Measurements from ENCODE around the gene CCDC181. TPM values are rescaled to one million over a fixed set of nuclear protein-coding genes. Genes with fewer than 3 reads are reported as not detected.

The CCDC181 gene
- total and polyA plus RNA-seq, 5 donors from 2014 or later = not detected

- H3K27ac ChIP-seq (ENCODE audit: insufficient read depth, low read length, poor library complexity, severe bottlenecking) = no peak overlapping the region
- peaks cover 0 to 1% (median 0%) of the 10 kb centered on the region in 7 donors for H3K9me3 Mint-ChIP-seq
- peaks cover 10 to 15% (median 11%) of the 10 kb centered on the region in 4 donors for H3K4me1 Mint-ChIP-seq
- H3K27me3 ChIP-seq (ENCODE audit: control insufficient read depth, insufficient read depth, low read length) = no peaks in the 10 kb centered on the region
- no peak overlapping the region for H3K27ac Mint-ChIP-seq
- H3K4me3 Mint-ChIP-seq = no peak overlapping the region
- no peak overlapping the region for H3K4me3 ChIP-seq (ENCODE audit: low read depth, low read length)
- H3K4me1 ChIP-seq (ENCODE audit: control insufficient read depth, insufficient read depth, low read length, poor library complexity, severe bottlenecking) = no peaks in the 10 kb centered on the region
- DNase-seq (no peak), ATAC-seq (ENCODE audit: low read depth in 2 of 2) (no peak)
- peaks cover 6% of the 10 kb centered on the region for H3K27me3 Mint-ChIP-seq
- H3K36me3 ChIP-seq (ENCODE audit: control insufficient read depth, insufficient read depth, low read length) = no peaks in the 10 kb centered on the region
- H3K36me3 Mint-ChIP-seq = peaks cover 12% of the 10 kb centered on the region
- no peaks in the 10 kb centered on the region for H3K9me3 ChIP-seq (ENCODE audit: control insufficient read depth in 2 of 2, low read length in 2 of 2)
These were observed 38.0 kb upstream of the CCDC181 start for GRCh38 chr1:169465281-169465680.

GRCh38 chr1:169462385-169462784 lies 35.1 kb upstream of the CCDC181 start:
- Mint-ChIP-seq H3K4me3 (no peak overlapping the region), H3K36me3 (peaks cover 4% of the 10 kb centered on the region), H3K4me1 (peaks cover 12 to 19% (median 14%) of the 10 kb centered on the region in 4 donors), H3K27ac (no peak overlapping the region), H3K27me3 (peaks cover 15% of the 10 kb centered on the region), H3K9me3 (peaks cover 0 to 2% (median 0%) of the 10 kb centered on the region in 7 donors)
- Histone ChIP-seq H3K9me3 (ENCODE audit: control insufficient read depth in 2 of 2, low read length in 2 of 2) (peaks cover 6 to 9% of the 10 kb centered on the region in 2 experiments), H3K27me3 (ENCODE audit: control insufficient read depth, insufficient read depth, low read length) (peaks cover 4% of the 10 kb centered on the region), H3K4me1 (ENCODE audit: control insufficient read depth, insufficient read depth, low read length, poor library complexity, severe bottlenecking) (no peaks in the 10 kb centered on the region), H3K4me3 (ENCODE audit: low read depth, low read length) (no peak overlapping the region), H3K36me3 (ENCODE audit: control insufficient read depth, insufficient read depth, low read length) (no peaks in the 10 kb centered on the region), H3K27ac (ENCODE audit: insufficient read depth, low read length, poor library complexity, severe bottlenecking) (no peak overlapping the region)
- DNase-seq (no peak), ATAC-seq (ENCODE audit: low read depth in 2 of 2) (no peak)

- Histone ChIP-seq H3K27me3 (ENCODE audit: control insufficient read depth, insufficient read depth, low read length) (peaks cover 4% of the 10 kb centered on the region), H3K4me1 (ENCODE audit: control insufficient read depth, insufficient read depth, low read length, poor library complexity, severe bottlenecking) (no peaks in the 10 kb centered on the region), H3K4me3 (ENCODE audit: low read depth, low read length) (no peak overlapping the region), H3K27ac (ENCODE audit: insufficient read depth, low read length, poor library complexity, severe bottlenecking) (no peak overlapping the region), H3K36me3 (ENCODE audit: control insufficient read depth, insufficient read depth, low read length) (no peaks in the 10 kb centered on the region), H3K9me3 (ENCODE audit: control insufficient read depth in 2 of 2, low read length in 2 of 2) (peaks cover 15 to 18% of the 10 kb centered on the region in 2 experiments)
- peaks cover 23% of the 10 kb centered on the region for H3K27me3 Mint-ChIP-seq
- no peaks in the 10 kb centered on the region for H3K36me3 Mint-ChIP-seq
- H3K4me1 Mint-ChIP-seq = peaks cover 12 to 19% (median 14%) of the 10 kb centered on the region in 4 donors
- peak overlapping the region; percentile 7 to 80 (median 32) for H3K4me3 Mint-ChIP-seq
- DNase-seq = peak in 1 of 3 donors; percentile 8
- peaks cover 0 to 10% (median 3%) of the 10 kb centered on the region in 7 donors for H3K9me3 Mint-ChIP-seq
- peak overlapping the region in 2 of 3 donors; percentile 39 to 56 for H3K27ac Mint-ChIP-seq
- ATAC-seq (ENCODE audit: low read depth in 2 of 2) = no peak
These were observed 34.2 kb upstream of the CCDC181 start for GRCh38 chr1:169461390-169462000.

GRCh38 chr1:169460191-169460833 lies 33.0 kb upstream of the CCDC181 start:
- H3K27ac Mint-ChIP-seq = peak overlapping the region in 1 of 3 donors; percentile 16
- Histone ChIP-seq H3K4me3 (ENCODE audit: low read depth, low read length) (peak overlapping the region; percentile 79), H3K4me1 (ENCODE audit: control insufficient read depth, insufficient read depth, low read length, poor library complexity, severe bottlenecking) (no peaks in the 10 kb centered on the region), H3K27me3 (ENCODE audit: control insufficient read depth, insufficient read depth, low read length) (peaks cover 7% of the 10 kb centered on the region), H3K27ac (ENCODE audit: insufficient read depth, low read length, poor library complexity, severe bottlenecking) (no peak overlapping the region), H3K9me3 (ENCODE audit: control insufficient read depth in 2 of 2, low read length in 2 of 2) (peaks cover 16 to 19% of the 10 kb centered on the region in 2 experiments), H3K36me3 (ENCODE audit: control insufficient read depth, insufficient read depth, low read length) (no peaks in the 10 kb centered on the region)
- peaks cover 24% of the 10 kb centered on the region for H3K27me3 Mint-ChIP-seq
- no peak for ATAC-seq (ENCODE audit: low read depth in 2 of 2)
- H3K4me3 Mint-ChIP-seq = peak overlapping the region; percentile 48 to 80 (median 64)
- peak in 2 of 3 donors; percentile 6 to 72 for DNase-seq
- H3K9me3 Mint-ChIP-seq = peaks cover 0 to 12% (median 4%) of the 10 kb centered on the region in 7 donors
- H3K36me3 Mint-ChIP-seq = no peaks in the 10 kb centered on the region
- H3K4me1 Mint-ChIP-seq = peaks cover 8 to 19% (median 15%) of the 10 kb centered on the region in 4 donors

- no peak overlapping the region for H3K4me3 Mint-ChIP-seq
- H3K4me3 ChIP-seq (ENCODE audit: low read depth, low read length) = no peak overlapping the region
- no peak overlapping the region for H3K27ac ChIP-seq (ENCODE audit: insufficient read depth, low read length, poor library complexity, severe bottlenecking)
- ATAC-seq (ENCODE audit: low read depth in 2 of 2) = no peak
- no peaks in the 10 kb centered on the region for H3K36me3 Mint-ChIP-seq
- no peaks in the 10 kb centered on the region for H3K36me3 ChIP-seq (ENCODE audit: control insufficient read depth, insufficient read depth, low read length)
- H3K27ac Mint-ChIP-seq = no peak overlapping the region
- peaks cover 8 to 19% (median 15%) of the 10 kb centered on the region in 4 donors for H3K4me1 Mint-ChIP-seq
- DNase-seq = no peak
- H3K9me3 ChIP-seq (ENCODE audit: control insufficient read depth in 2 of 2, low read length in 2 of 2) = peaks cover 16 to 19% of the 10 kb centered on the region in 2 experiments
- peaks cover 0 to 12% (median 4%) of the 10 kb centered on the region in 7 donors for H3K9me3 Mint-ChIP-seq
- no peaks in the 10 kb centered on the region for H3K4me1 ChIP-seq (ENCODE audit: control insufficient read depth, insufficient read depth, low read length, poor library complexity, severe bottlenecking)
- H3K27me3 Mint-ChIP-seq = peaks cover 34% of the 10 kb centered on the region
- H3K27me3 ChIP-seq (ENCODE audit: control insufficient read depth, insufficient read depth, low read length) = peaks cover 19% of the 10 kb centered on the region
These were observed 30.2 kb upstream of the CCDC181 start for GRCh38 chr1:169457443-169457842.

- Mint-ChIP-seq H3K27ac (no peak overlapping the region), H3K27me3 (peaks cover 34% of the 10 kb centered on the region), H3K4me1 (peaks cover 0 to 12% (median 12%) of the 10 kb centered on the region in 4 donors), H3K9me3 (peaks cover 0 to 12% (median 7%) of the 10 kb centered on the region in 7 donors), H3K4me3 (no peak overlapping the region), H3K36me3 (no peaks in the 10 kb centered on the region)
- Histone ChIP-seq H3K27me3 (ENCODE audit: control insufficient read depth, insufficient read depth, low read length) (peaks cover 22% of the 10 kb centered on the region), H3K4me1 (ENCODE audit: control insufficient read depth, insufficient read depth, low read length, poor library complexity, severe bottlenecking) (no peaks in the 10 kb centered on the region), H3K4me3 (ENCODE audit: low read depth, low read length) (no peak overlapping the region), H3K9me3 (ENCODE audit: control insufficient read depth in 2 of 2, low read length in 2 of 2) (peaks cover 16 to 19% of the 10 kb centered on the region in 2 experiments), H3K36me3 (ENCODE audit: control insufficient read depth, insufficient read depth, low read length) (no peaks in the 10 kb centered on the region), H3K27ac (ENCODE audit: insufficient read depth, low read length, poor library complexity, severe bottlenecking) (no peak overlapping the region)
- no peak for DNase-seq
- ATAC-seq (ENCODE audit: low read depth in 2 of 2) = no peak
These were observed 28.8 kb upstream of the CCDC181 start for GRCh38 chr1:169456029-169456428.

GRCh38 chr1:169452921-169453320 lies 25.6 kb upstream of the CCDC181 start:
- ATAC-seq (ENCODE audit: low read depth in 2 of 2) (no peak), DNase-seq (no peak)
- Histone ChIP-seq H3K27me3 (ENCODE audit: control insufficient read depth, insufficient read depth, low read length) (peaks cover 24% of the 10 kb centered on the region), H3K27ac (ENCODE audit: insufficient read depth, low read length, poor library complexity, severe bottlenecking) (no peak overlapping the region), H3K4me3 (ENCODE audit: low read depth, low read length) (no peak overlapping the region), H3K4me1 (ENCODE audit: control insufficient read depth, insufficient read depth, low read length, poor library complexity, severe bottlenecking) (no peaks in the 10 kb centered on the region), H3K36me3 (ENCODE audit: control insufficient read depth, insufficient read depth, low read length) (no peaks in the 10 kb centered on the region), H3K9me3 (ENCODE audit: control insufficient read depth in 2 of 2, low read length in 2 of 2) (peaks cover 14 to 15% of the 10 kb centered on the region in 2 experiments)
- Mint-ChIP-seq H3K27ac (no peak overlapping the region), H3K36me3 (peaks cover 6% of the 10 kb centered on the region), H3K4me1 (peaks cover 0 to 3% (median 0%) of the 10 kb centered on the region in 4 donors), H3K27me3 (peaks cover 33% of the 10 kb centered on the region), H3K4me3 (no peak overlapping the region), H3K9me3 (peaks cover 0 to 16% (median 10%) of the 10 kb centered on the region in 7 donors)

Data from CD4-positive, CD25-positive, alpha-beta regulatory T cell (primary cell).